Measurements from ENCODE around the gene RP2.

Gene RP2

GRCh38 chrX:46844913-46845312 lies 8.1 kb downstream of the RP2 start:
- no peak for FAIRE-seq

DNA sequence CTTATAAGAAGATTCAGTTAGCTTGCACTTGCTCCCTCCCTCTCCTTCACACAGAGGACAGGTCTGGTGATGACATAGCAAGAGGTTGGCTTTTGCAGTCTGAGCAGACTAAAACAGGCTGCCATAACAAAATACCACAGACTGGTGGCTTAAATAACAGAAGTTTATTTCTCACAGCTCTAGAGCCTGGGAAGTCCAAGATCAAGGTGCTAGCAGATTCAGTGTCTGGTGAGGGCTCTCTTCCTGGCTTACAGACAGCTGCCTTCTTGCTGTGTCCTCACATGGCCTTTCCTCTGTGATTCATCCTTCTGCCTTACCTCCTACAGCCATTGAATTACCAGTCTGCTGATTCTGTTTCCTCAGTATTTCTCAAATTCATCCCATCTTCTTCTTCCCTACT lies 13.1 kb downstream of the RP2 start:
- no peak for FAIRE-seq

- FAIRE-seq, result no peak
Measured at GRCh38 chrX:46850771-46851170, 13.9 kb downstream of the RP2 start.

DNA sequence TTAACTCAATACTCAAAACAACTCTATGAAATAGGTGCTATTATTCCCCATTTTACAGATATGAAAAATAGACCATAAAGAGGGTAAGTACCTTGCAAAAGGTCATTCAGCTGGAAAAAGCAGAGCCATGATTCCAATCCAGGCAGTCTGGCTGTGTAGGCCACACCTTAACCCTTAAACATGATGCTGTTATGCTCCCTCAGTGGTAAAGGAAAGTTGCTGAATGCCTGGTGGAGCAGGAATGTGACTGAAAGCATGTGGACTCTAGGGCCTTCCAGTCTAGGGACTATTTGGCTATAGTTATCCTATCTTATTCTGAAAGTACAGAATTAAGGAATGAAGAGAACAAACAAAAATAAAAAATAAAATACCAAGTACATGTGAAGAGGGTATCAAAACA lies 19.6 kb downstream of the RP2 start:
- no peak for FAIRE-seq

DNA sequence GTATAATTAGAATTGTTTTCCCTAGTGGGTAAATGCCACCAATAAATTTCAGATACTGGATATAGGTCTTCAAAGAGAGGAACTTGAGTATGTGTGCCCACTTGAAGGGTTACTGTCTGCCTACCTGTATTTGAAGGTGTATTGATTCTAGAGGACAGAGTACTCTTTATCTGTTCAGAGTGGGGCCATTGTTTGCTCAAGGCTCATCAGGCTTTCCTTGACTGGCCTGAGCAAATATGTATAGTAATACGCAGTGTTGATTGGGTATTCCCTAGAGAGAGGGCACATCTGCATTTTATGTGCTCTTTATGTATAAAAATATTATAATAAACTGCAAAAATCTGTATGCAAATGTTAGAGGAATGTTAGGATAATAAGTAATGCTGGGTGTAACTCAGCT lies 23.7 kb downstream of the RP2 start:
- FAIRE-seq, result no peak

DNA sequence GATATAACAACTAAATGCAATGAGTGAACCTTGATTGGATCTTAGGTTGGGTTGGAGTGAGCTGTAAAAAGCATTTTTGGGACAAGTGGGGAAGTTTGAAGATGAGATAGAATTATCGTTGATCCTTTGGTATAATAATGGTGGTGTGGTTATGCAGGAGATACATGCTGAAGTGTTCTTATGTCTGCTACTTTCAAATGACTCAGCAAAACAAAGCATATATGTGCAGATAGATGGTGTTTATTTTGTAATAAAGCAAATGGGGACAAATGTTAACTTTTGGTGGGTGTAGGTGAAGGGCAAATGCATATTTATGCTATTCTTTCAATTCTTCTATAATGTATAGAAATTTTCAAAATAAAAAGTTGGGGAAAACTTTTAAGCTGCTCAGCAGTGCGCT lies 26.2 kb downstream of the RP2 start:
- FAIRE-seq, result no peak

GRCh38 chrX:46864606-46865005 lies 27.8 kb downstream of the RP2 start:
- FAIRE-seq, result no peak

GRCh38 chrX:46865281-46865680 lies 28.4 kb downstream of the RP2 start:
- FAIRE-seq, result no peak

DNA sequence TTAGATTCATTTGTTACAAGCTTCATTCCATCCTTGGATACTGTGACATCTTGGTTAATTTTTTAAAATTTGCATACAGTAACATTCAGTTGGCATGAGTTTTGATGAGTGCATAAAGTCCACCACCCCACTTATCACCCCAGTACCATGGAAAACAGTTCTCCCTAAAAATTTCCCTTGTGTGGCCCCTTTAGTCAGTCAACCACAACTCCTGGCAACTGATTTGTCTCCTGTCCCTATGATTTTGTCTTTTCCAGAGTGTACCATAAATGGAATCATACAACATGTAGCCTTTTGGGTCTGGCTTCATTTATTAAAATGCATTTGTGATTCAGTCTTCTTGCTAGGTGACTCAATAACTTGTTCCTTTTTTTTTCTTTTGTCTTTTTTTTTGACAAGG lies 29.9 kb downstream of the RP2 start:
- FAIRE-seq, result no peak

DNA sequence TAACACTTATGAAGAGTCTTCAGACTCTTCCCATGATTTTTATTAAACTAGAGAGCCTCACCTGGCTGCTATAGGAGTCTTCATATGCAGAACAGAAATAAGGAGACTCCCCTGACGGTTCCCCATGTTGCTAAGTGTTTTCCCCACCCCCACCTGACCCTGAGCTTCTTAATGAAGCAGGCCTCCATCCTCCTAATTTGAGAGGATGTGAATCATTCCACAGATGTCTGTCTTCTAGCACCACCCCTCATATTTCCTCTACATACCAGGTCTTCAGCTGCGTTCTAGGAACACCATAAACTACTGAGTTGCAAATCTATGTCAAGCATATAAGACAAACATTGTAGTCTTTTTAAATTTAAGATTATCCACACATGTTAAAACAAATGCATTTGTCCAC lies 36.9 kb downstream of the RP2 start:
- FAIRE-seq, result no peak

DNA sequence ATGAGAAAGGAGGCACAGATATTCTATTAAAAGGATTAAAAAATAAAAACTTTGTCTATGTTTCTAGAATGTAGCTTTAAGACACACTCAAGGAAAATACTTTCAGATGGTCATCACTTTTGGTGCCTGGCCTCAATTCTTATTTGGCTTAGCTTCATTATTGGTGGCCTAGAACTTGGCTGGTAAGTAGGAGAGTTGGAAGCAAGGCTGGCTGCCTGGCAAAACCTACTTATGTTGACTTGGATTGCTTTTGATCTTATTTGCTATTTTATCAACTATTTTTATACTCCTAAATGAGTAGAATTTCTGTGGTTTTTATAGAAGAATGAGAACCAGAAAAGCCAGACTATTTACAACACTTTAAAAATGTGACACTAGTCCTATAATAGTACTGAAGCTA lies 40.1 kb downstream of the RP2 start:
- no peak for FAIRE-seq

- FAIRE-seq, result no peak
Measured at GRCh38 chrX:46882266-46882665, 45.4 kb downstream of the RP2 start.

DNA sequence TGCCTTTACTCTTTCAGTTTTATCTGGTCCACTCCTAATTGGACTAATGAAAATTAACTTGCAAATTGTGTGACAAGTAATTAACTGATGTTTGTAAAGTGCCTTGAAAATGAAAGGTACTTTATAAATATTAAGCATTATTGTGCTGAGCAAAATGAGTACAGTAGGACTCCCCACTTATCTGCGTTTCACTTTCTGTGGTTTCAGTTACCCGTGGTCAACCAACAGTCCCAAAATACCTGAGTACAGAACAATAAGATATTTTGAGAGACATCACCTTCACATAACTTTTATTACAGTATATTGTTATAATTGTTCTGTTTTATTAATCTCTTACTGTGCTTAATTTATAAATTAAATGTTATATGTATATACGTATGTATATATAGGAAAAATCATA lies 48.0 kb downstream of the RP2 start:
- no peak for FAIRE-seq

DNA sequence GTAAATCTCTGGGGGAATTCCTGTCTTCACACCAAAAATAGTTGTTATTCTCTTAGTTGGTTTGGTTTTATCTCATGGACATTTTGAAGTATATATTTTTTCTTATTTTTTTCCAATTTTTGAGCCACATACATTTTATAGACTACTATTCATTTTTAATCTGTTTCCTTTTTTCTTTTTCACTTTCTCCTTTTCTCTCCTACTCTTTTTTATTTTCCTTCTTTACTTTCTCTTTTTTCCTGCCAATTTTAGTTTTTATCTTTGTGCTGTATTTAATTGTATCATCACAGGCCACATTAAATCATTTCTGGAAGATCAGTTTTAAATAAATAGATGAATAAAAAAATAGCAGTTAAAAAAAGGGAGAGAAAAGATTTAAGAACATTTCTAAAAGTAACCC lies 61.4 kb downstream of the RP2 start:
- FAIRE-seq, result no peak

GRCh38 chrX:46903458-46904242 lies 66.8 kb downstream of the RP2 start:
- FAIRE-seq, result no peak

- peak; percentile 49 for FAIRE-seq
Measured at GRCh38 chrX:46904626-46905025, 67.8 kb downstream of the RP2 start.

DNA sequence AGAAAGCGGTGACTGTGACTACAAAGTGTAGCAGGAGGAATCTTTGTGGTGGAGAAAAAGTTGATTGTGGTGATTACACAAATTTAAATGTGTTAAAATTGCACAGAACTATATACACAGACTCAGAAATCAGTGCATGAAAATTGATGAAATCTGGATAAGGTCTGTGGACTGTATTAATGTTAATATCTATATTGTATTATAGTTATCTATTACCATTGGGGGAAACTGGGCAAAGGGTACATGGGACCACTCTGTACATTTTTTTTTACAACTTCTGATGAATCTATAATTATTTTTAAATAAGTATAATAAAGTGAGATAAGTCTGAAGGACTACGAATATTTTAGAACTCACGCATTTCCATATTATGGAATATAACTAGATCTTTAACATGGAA lies 73.6 kb downstream of the RP2 start:
- no peak for FAIRE-seq

- FAIRE-seq, result no peak
Measured at GRCh38 chrX:46912098-46912602, 75.3 kb downstream of the RP2 start, which contains the start of gene JADE3. TSS of gene JADE3 (plus strand) at chrX:46912421. CDS start at chrX:46984895, 72,474 bp downstream.

GRCh38 chrX:46912603-46913491 lies 76.0 kb downstream of the RP2 start:
- FAIRE-seq, result no peak

DNA sequence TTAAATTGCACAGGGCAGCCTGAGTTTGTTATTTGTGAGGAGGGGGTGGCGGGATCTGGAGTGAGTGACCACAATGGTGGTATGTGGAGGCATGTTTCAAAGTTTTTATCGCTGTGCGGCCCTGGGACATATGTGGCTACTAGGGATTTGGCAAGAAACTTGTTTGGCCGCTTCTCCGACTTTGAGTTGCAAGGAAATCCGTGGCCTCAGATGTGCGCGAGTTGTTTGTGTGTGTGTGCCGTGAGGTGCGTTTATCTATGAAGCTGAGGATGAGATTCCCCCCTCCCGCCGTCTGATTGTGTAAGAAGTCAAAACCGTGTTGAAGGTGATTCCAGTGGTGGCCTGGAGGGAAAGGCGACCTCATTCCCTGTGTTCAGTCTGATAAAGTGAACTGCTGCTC lies 76.8 kb downstream of the RP2 start:
- no peak for FAIRE-seq

DNA sequence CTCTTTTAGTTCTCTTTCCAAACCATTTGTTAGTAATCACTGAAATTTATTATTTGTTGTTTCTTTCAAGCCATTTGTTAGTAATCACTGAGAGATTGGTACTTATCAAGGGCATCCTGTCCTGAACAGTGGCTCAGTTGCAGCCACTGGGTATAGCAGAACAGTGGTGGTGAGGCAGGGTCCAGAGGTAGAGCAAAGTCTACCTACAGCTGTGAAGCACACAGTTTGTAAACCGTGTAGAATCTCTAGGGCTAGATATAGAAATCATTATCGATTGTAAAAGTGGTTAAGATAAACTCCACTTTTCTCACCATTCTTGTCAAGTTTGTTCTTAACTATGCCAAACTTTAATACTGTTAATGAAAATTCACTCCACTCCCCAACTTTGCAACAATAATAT lies 79.4 kb downstream of the RP2 start:
- no peak for FAIRE-seq

- FAIRE-seq, result no peak
Measured at GRCh38 chrX:46917622-46918021, 80.8 kb downstream of the RP2 start.

DNA sequence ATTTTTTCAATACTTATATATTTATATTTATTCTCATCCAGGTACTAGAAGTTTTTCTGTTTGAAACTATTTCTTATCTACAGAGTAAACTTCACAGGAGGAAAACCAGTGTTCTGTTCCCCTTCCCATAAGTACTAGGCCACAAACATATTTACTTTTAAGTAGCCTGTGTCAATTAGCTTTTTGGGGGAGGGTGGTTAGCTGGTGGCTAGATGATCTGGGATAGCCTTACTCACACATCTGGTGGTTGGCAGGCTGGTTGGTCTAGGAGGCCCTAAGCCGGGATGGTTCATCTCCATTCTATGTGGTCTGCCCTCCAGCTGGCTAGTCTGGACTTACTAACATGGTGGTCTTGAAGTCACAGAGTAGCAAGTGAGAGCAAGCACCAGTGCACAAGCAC lies 81.6 kb downstream of the RP2 start:
- FAIRE-seq, result no peak

DNA sequence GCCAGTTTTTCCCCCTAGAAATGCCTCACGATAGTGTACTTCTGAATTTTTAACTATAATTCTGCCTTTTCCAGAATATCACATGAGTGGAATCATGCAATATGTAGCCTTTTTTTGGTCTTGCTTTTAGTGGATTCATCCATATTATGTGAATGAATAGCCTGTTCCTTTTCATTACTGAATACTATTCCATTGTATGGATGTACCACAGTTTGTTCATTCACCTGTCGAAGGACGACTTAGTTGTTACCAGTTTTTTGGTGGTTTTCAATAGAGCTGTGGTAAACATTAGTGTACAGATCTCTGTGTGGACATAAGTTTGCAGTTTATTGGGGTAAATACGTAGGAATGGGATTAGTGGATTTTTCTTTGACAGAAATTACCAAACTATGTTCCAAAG lies 83.4 kb downstream of the RP2 start:
- FAIRE-seq, result no peak

All from islet of Langerhans (tissue), 1 donor.